ENCODE measurements around the gene GIMD1. TPM values are rescaled to one million over a fixed set of nuclear protein-coding genes. Genes with fewer than 3 reads are reported as not detected.

Gene GIMD1
- total RNA-seq, 1 experiment from 2014 or later, result not detected

DNA sequence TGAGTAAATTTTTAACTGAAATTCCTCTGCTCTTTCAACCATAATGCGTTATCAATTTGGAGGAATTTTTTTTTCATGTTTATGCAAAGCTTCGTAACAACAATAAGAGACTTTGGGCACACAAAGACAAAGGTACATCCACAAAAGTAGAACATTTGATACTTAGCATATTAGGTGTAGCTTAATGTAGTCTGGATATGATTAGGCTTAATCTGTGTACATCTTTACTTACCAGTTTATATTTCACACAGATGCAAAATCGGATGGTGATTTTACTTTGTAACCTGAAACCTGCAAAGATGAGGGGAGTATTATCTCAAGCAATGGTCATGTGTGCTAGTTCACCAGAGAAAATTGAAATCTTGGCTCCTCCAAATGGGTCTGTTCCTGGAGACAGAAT, 32.0 kb downstream of the GIMD1 start:
- no peak overlapping the region for H4K5ac ChIP-seq (ENCODE audit: insufficient read length, low read depth, low read length)
- Mint-ChIP-seq H3K4me1 (no peaks in the 10 kb centered on the region), H3K27ac (no peak overlapping the region; a peak in 1 of 7 replicates), H3K9me3 (peaks cover 3 to 4% of the 10 kb centered on the region in 2 experiments; a peak in 3 of 5 replicates), H3K4me3 (no peak overlapping the region), H3K36me3 (ENCODE audit: insufficient read depth in 1 of 3, low read depth in 3 of 3) (peaks cover 39 to 69% (median 58%) of the 10 kb centered on the region in 3 experiments), H3K27me3 (ENCODE audit: low read depth) (no peaks in the 10 kb centered on the region)
- no peak overlapping the region for H3K4me2 ChIP-seq (ENCODE audit: insufficient read depth, insufficient read length, low read length)
- no peak overlapping the region for H2BK5ac ChIP-seq (ENCODE audit: insufficient read length, low read length)
- H3K79me2 ChIP-seq (ENCODE audit: insufficient read depth, low read length), result no peaks in the 10 kb centered on the region
- H4K91ac ChIP-seq (ENCODE audit: insufficient read length, low read depth, low read length), result no peak overlapping the region
- H2AK5ac ChIP-seq (ENCODE audit: insufficient read length, low read length), result no peak overlapping the region
- H2BK20ac ChIP-seq (ENCODE audit: low read depth, low read length, poor library complexity, severe bottlenecking), result no peak overlapping the region
- H2AFZ ChIP-seq (ENCODE audit: low read length), result no peak overlapping the region
- H3K18ac ChIP-seq (ENCODE audit: insufficient read length, low read depth, low read length), result no peak overlapping the region
- H3T11ph ChIP-seq (ENCODE audit: low read length), result no peak overlapping the region
- no peak overlapping the region for H2BK15ac ChIP-seq (ENCODE audit: low read depth, low read length)
- no peak for TF ChIP-seq CTCF (conservative IDR thresholded peaks at IDR 0.05)
- H3K9me3 ChIP-seq (ENCODE audit: control insufficient read depth, low read depth, low read length), result no peaks in the 10 kb centered on the region
- H3K27ac ChIP-seq (ENCODE audit: insufficient read length, low read depth, low read length), result no peak overlapping the region
- DNase-seq, result no peak
- H2BK120ac ChIP-seq (ENCODE audit: low read depth, low read length, poor library complexity, severe bottlenecking), result no peak overlapping the region
- WGBS (ENCODE audit: extremely low coverage, insufficient read length, low lambda C conversion rate), result no CpG with 5 or more reads among the region's 3 CpGs
- no peaks in the 10 kb centered on the region for H3K79me1 ChIP-seq (ENCODE audit: insufficient read depth, low read depth, low read length, poor library complexity, severe bottlenecking)
- H3K9ac ChIP-seq (ENCODE audit: extremely low read depth, insufficient read length, low read length), result no peak overlapping the region
- H4K20me1 ChIP-seq (ENCODE audit: control insufficient read depth, insufficient read depth, insufficient read length), result no peaks in the 10 kb centered on the region
- no peak overlapping the region for H3K23ac ChIP-seq (ENCODE audit: insufficient read length, low read depth, low read length)
- H2BK12ac ChIP-seq (ENCODE audit: insufficient read length, low read depth, low read length), result no peak overlapping the region
- no peak overlapping the region for H3K4ac ChIP-seq (ENCODE audit: low read depth, low read length)
- no peak overlapping the region for H3K14ac ChIP-seq (ENCODE audit: insufficient read depth, low read length)
- H3K56ac ChIP-seq (ENCODE audit: insufficient read length, low read depth, low read length), result no peak overlapping the region
- no peaks in the 10 kb centered on the region for H3K4me1 ChIP-seq (ENCODE audit: insufficient read depth, low read length)
- no peak overlapping the region for H4K8ac ChIP-seq (replicated peaks; ENCODE audit: insufficient read length, low read depth, low read length)
- H3K27me3 ChIP-seq (ENCODE audit: insufficient read depth, low read length), result no peaks in the 10 kb centered on the region
- no peaks in the 10 kb centered on the region for H3K23me2 ChIP-seq (ENCODE audit: insufficient read length, low read depth, low read length, poor library complexity, severe bottlenecking)
